GM12892 (cell line): ENCODE results near the gene ACE2.

Experiments
- DNase-seq: peaks from one replicate; pipeline ENCODE4 v3.0.0; 2011; ENCODE audit not compliant: insufficient read length
- FAIRE-seq: peaks from 2 replicates; lab custom pipeline; 2011; peaks lifted over from hg19 to GRCh38; lab: Jason Lieb, UNC
- POLR2A ChIP-seq: IDR thresholded peaks from 2 replicates; pipeline ENCODE4 v1.6.1; 2011; ENCODE audit warnings: low read depth, low read length, control low read depth
- POLR2AphosphoS5 ChIP-seq: IDR thresholded peaks from 2 replicates; pipeline ENCODE4 v1.6.1; 2011; ENCODE audit warnings: low read depth, low read length, control low read depth
- TAF1 ChIP-seq: IDR thresholded peaks from 2 replicates; pipeline ENCODE4 v1.6.1; 2011; ENCODE audit warnings: low read depth, mild to moderate bottlenecking, control low read depth, low read length, borderline replicate concordance

ACE2 gene

GRCh38 chrX:15529165-15529564, 71.6 kb downstream of the ACE2 start:
- no peak for FAIRE-seq
- TF ChIP-seq POLR2A: no peak
- no peak for DNase-seq

- DNase-seq: no peak
- FAIRE-seq: no peak
These were observed 74.9 kb downstream of the ACE2 start for GRCh38 chrX:15525664-15526416.

GRCh38 chrX:15524417-15524816, 76.3 kb downstream of the ACE2 start:
- DNase-seq: no peak
- FAIRE-seq: no peak
- TF ChIP-seq POLR2AphosphoS5 (no peak), POLR2A (no peak), TAF1 (no peak)

More at GRCh38 chrX:15525664-15526416, 74.9 kb downstream of the ACE2 start:
- TF ChIP-seq POLR2AphosphoS5: no peak

GRCh38 chrX:15523088-15523487, 77.7 kb downstream of the ACE2 start:
- FAIRE-seq: no peak
- DNase-seq: no peak
- TF ChIP-seq TAF1 (no peak), POLR2A (no peak), POLR2AphosphoS5 (no peak)

- TF ChIP-seq TAF1 (no peak), POLR2AphosphoS5 (no peak)
- FAIRE-seq (no peak), DNase-seq (no peak)
These were observed 78.3 kb downstream of the ACE2 start for GRCh38 chrX:15522464-15522863.

- FAIRE-seq (no peak), DNase-seq (no peak)
- no peak for TF ChIP-seq TAF1
- no peak for TF ChIP-seq POLR2A
These were observed 84.8 kb downstream of the ACE2 start for GRCh38 chrX:15515931-15516330.

- TF ChIP-seq POLR2AphosphoS5 (no peak), POLR2A (no peak), TAF1 (no peak)
- FAIRE-seq (no peak), DNase-seq (no peak)
These were observed 86.5 kb downstream of the ACE2 start for GRCh38 chrX:15514279-15514678.

- no peak for DNase-seq
- TF ChIP-seq POLR2A: no peak
- TF ChIP-seq POLR2AphosphoS5: no peak
- TF ChIP-seq TAF1: no peak
- no peak for FAIRE-seq
These were observed 88.3 kb downstream of the ACE2 start for GRCh38 chrX:15512401-15512965.

- FAIRE-seq: no peak
- no peak for DNase-seq
- TF ChIP-seq POLR2AphosphoS5 (no peak), TAF1 (no peak), POLR2A (no peak)
These were observed 89.2 kb downstream of the ACE2 start for GRCh38 chrX:15511563-15511962.
